GM19238 (cell line): ENCODE measurements around the gene PRPSAP1.

Source experiments
- DNase-seq: peaks from one replicate; pipeline ENCODE4 v3.0.0; 2011; ENCODE audit warnings: low spot score; ENCODE audit not compliant: insufficient read length

The PRPSAP1 gene

GRCh38 chr17:76267051-76267576 is 86.6 kb downstream of the PRPSAP1 start:
- DNase-seq, result no peak

- DNase-seq, result no peak
Observed at GRCh38 chr17:76266244-76266938, 87.3 kb downstream of the PRPSAP1 start.

DNA sequence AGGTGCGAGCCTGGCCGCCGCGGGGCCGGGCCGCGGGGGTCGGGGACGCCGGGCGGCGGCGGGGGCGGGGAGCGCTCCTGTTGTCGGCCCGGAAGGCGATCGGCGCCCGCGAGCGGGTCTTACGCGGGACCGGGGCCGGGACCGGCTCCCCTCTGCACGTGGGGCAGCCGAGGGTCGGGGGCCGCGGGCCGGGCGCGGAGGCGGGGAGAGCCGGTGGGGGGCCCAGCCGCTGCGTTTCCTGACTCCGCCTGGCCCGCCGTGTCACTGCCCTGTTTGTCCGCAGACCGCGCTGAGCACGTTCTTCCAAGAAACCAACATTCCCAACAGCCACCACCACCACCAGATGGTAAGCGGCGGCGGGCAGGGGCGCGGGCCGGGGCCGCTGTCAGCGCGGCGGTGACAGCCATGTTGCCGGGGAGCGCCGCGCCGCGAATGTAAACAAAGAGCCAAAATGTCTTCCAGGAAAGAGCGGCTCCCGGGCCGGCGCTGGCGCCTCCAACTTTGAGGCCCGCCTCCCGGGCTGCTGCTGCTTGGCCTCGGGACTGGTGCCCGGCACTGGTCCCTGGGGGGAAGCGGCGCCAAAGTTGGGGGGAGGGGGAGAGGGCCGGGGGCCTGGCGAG is 88.0 kb downstream of the PRPSAP1 start:
- no peak for DNase-seq

DNA sequence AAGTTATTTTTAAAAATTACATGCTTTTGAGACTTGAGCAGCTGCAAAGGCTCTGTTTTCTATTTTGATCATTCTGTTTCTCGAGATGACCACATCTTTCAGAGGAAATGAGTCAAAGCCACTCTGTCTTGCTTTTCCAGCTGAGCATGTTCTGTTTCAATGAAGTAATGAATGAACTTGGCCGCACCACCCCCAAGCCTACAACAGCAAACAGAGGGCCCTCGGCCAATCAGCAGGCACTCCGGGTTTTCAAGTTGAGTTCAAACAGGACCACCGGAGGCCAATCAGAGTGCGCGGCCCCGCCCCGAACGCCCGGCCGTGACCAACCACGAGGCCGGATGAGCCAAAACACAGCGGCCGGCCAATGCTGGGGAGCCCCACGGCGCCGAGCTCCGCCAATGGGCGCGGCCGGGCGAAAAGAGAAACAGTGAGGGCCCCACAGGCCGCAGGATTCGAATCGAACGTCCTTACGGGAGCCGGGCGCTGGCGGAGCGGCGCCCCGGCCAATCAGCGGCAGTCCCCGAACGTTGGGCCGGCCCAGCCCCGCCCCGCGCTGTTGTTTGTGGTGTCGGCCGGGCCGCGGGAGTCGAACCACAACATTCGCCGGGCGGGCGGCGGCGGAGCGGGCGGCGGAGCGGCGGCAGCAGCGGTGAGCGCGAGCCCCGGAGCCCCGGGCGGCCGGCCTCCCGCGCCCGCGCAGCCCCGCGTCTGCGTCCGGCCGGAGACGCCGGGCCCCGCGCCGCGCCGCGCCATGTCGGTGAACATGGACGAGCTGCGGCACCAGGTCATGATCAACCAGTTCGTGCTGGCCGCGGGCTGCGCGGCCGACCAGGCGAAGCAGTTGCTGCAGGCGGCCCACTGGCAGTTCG is 88.7 kb downstream of the PRPSAP1 start, which contains the start of gene UBALD2:
Gene UBALD2 (plus strand): TSS at position 594 of the 869 bp plus-strand sequence. CDS start 158 bp downstream, at position 752.
- DNase-seq, result peak; percentile 97

DNA sequence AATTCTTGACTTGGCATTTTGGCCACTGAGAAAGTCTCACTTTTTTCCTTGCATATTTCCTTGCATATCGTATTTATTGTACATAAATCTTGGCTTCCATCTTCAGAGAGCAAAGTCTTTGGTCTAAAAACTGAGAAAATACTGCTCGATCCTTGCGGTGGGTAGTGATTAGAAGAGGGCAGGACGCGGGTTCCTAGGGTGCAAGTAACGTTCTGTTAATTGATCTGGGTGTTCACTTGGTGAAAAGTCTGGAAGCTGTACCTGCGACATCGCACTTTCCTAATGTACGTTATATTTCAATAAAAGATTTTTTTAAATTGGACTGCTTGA is 89.3 kb downstream of the PRPSAP1 start:
- no peak for DNase-seq

GRCh38 chr17:76263896-76264295 is 89.8 kb downstream of the PRPSAP1 start:
- no peak for DNase-seq

DNA sequence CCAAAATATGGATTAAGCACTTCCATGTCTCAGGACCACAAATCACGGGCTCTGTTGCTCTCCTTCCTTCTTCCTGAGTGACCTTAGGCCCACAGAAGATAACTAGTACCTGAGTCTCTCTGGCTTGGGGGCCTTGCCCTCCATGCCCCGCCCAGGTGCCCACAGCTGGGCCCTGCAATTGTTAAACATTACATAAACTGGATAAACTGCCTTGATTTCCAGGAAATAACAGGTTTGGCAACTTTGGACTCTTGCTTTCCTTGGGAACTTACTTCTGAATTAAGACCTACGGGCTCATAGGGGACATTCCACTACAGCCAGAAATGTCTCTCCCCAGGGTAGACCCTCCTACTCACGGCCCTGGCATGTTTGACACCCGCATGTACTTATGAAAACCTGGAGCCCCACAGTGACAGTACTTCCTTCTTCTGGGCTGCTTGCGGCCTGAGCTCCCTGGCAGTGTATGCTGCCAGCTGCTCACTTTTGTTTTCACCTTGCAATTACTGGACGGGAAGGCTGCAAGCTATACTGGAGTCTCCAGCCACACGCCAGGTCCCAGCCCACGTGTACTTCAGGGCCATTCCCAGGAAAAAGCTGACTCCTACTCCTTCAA is 90.9 kb downstream of the PRPSAP1 start:
- no peak for DNase-seq

DNA sequence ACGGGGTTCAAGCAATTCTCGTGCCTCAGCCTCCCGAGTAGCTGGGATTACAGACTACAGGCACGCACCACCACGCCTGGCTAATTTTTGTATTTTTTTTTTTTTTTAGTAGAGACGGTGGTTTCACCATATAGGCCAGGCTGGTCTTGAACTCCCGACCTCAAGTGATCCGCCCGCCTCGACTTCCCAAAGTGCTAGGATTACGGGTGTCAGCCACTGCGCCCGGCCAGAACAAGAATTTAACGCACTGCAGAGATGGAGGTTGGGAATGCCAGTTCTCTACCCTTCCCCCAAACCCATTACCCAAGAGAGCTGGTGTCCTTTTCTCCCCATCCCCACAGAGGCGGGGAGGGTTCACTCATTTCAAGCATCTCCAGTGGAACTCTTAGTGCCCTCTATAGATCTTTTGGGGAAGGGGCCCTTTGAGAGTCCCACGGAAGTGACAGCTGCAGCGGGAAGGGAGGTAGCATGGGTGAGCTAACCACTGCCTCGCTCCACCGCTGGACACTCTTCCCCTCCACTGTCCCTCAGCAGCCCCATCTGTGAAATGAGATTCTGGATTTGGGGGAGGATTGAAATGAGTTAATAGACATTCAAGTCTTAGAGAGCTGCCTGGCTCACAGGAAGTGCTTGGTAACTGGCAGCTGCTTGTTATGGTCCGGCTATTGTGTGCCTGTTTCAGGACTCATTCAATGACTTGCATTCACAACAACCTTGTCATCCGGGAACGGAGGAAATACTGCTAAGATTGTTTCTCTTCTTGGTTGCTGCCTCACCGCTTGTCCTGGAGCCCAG is 92.1 kb downstream of the PRPSAP1 start:
- DNase-seq, result no peak

GRCh38 chr17:76260669-76261068 is 93.0 kb downstream of the PRPSAP1 start:
- DNase-seq, result no peak

DNA sequence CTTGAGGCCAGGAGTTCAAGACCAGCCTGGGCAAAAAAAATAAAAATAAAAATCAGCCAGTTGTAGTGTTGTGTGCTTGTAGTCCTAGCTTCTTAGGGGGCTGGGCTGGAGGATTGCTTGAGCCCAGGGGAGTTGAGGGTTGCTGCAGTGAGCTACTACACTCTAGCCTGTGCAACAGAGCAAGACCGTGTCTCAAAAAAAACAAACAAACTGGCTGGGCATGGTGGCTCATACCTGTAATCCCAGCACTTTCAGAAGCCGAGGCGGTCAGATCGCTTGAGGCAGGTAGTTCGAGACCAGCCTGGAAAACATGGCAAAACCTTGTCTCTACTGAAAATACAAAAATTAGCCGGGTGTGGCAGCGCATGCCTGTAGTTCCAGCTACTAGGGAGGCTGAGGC is 93.5 kb downstream of the PRPSAP1 start:
- no peak for DNase-seq
